H1 (cell line): ENCODE measurements around the gene MIB1. TPM values are rescaled to one million over a fixed set of nuclear protein-coding genes. Genes with fewer than 3 reads are reported as not detected.

Source experiments
- ASH2L ChIP-seq: fragments of 200-600, 300-600 bp; sonication (generic); IDR thresholded peaks from one replicate; pipeline ENCODE4 v1.7.1; 2017; ENCODE audit warnings: low read length
- CBX5 ChIP-seq: fragments of 300-800, 300-1000 bp; sonication (generic); IDR thresholded peaks from 2 replicates; pipeline ENCODE4 v1.7.1; 2016; ENCODE audit warnings: antibody characterized with exemption, low read length, low read depth
- EZH2 ChIP-seq: fragments of 200-600 bp; sonication (generic); IDR thresholded peaks from 2 replicates; pipeline ENCODE4 v1.7.1; 2012; ENCODE audit warnings: low read depth, mild to moderate bottlenecking, moderate library complexity, low read length, inconsistent platforms; ENCODE audit not compliant: severe bottlenecking
- GTF2F1 ChIP-seq: IDR thresholded peaks from 2 replicates; pipeline ENCODE4 v1.6.1; 2012; ENCODE audit warnings: low read depth, low read length, improper control_type of control experiment, borderline replicate concordance
- POLR2AphosphoS5 ChIP-seq: IDR thresholded peaks from 2 replicates; pipeline ENCODE4 v1.6.1; 2011; ENCODE audit warnings: low read depth, low read length
- RNF2 ChIP-seq: fragments of 200-900, 300-1000 bp; sonication (generic); IDR thresholded peaks from 2 replicates; pipeline ENCODE4 v1.7.1; 2016; ENCODE audit warnings: borderline replicate concordance, low read depth, mild to moderate bottlenecking, antibody characterized with exemption, low read length; ENCODE audit not compliant: poor library complexity, severe bottlenecking; ENCODE audit errors: missing control alignments
- RXRA ChIP-seq: IDR thresholded peaks from 2 replicates; pipeline ENCODE4 v1.6.1; 2011; ENCODE audit warnings: low read depth, mild to moderate bottlenecking, low read length, moderate library complexity; ENCODE audit not compliant: insufficient read depth
- polyA plus RNA-seq, 7 experiments: library from polyadenylated mRNA; depleted of rRNA in 3 of 7; stranded (reverse) in 5 of 7; unstranded in 2 of 7; fragments of >200 nt in 5 of 7; fragments of 200-250 nt in 2 of 7; gene quantifications; 1 replicate in 5 of 7; 2 replicates in 1 of 7; 4 replicates in 1 of 7; pipeline versions ENCODE4 v1.2.1 to v1.2.3, GENCODE V29; 2011 to 2013; ENCODE audit warnings: missing spikeins in 2 of 7, mixed read lengths in 2 of 7
- total RNA-seq: library from RNA; stranded (reverse); fragmentation: NEBNext Ultra II Directional; extraction: Animal tissue kit (Norgen Biotek cat#: 25700); gene quantifications from 2 replicates; pipeline ENCODE4 v1.2.1, GENCODE V29; 2021

Gene MIB1
- total and polyA plus RNA-seq, 2 of the 8 experiments (the other 6 are each of a cell fraction or from before 2014, with no cell fraction given) = 8.2 to 60.3 TPM

- TF ChIP-seq CBX5 (no peak), ASH2L (no peak), RNF2 (no peak), POLR2AphosphoS5 (no peak), EZH2 (no peak), GTF2F1 (no peak), RXRA (no peak)
Measured at GRCh38 chr18:21896732-21897336, 156.2 kb downstream of the MIB1 start (continued).
